Mesothelial cell of epicardium (in vitro differentiated cells): Measurements from ENCODE around the gene MPPED1. TPM values are rescaled to one million over a fixed set of nuclear protein-coding genes. Genes with fewer than 3 reads are reported as not detected.

Experiments used
- DNase-seq, 2 experiments: peaks; one replicate each; pipeline ENCODE4 v3.0.0; 2021; ENCODE audit warnings: low spot score in 2 of 2; ENCODE audit not compliant: unreplicated experiment in 2 of 2
- H3K27ac Mint-ChIP-seq: 2 replicates; pipeline ENCODE4 v1.8.0; 2021; ENCODE audit warnings: mixed read lengths
- H3K27me3 Mint-ChIP-seq: 2 replicates; pipeline ENCODE4 v1.8.0; 2021; ENCODE audit warnings: low read depth, mixed read lengths
- H3K36me3 Mint-ChIP-seq: 2 replicates; pipeline ENCODE4 v1.8.0; 2021; ENCODE audit warnings: mixed read lengths
- H3K4me1 Mint-ChIP-seq: 2 replicates; pipeline ENCODE4 v1.8.0; 2021; ENCODE audit warnings: mixed read lengths
- H3K4me3 Mint-ChIP-seq: 2 replicates; pipeline ENCODE4 v1.8.0; 2021; ENCODE audit warnings: mild to moderate bottlenecking, moderate library complexity, mixed read lengths
- H3K9me3 Mint-ChIP-seq: 2 replicates; pipeline ENCODE4 v1.8.0; 2021; ENCODE audit warnings: mixed read lengths
- total RNA-seq: library from RNA; stranded (reverse); gene quantifications from 3 replicates; pipeline ENCODE4 v1.2.1, GENCODE V29; 2021
- TF ChIP-seq, protein P1 (sequence below): fragments of 200-600 bp; sonication (generic); IDR thresholded peaks from one replicate; pipeline ENCODE4 v1.5.0; 2021; ENCODE audit warnings: antibody characterized with exemption; ENCODE audit not compliant: unreplicated experiment

MPPED1 gene
- total RNA-seq, 1 donor from 2014 or later: 0.76 TPM

GRCh38 chr22:43501878-43502277, 90.1 kb downstream of the MPPED1 start:
- Mint-ChIP-seq H3K27ac (no peak overlapping the region), H3K4me3 (no peak overlapping the region), H3K27me3 (peaks cover 2% of the 10 kb centered on the region), H3K4me1 (no peaks in the 10 kb centered on the region), H3K9me3 (peaks cover 5% of the 10 kb centered on the region), H3K36me3 (no peaks in the 10 kb centered on the region)
- TF ChIP-seq, protein P1, sequence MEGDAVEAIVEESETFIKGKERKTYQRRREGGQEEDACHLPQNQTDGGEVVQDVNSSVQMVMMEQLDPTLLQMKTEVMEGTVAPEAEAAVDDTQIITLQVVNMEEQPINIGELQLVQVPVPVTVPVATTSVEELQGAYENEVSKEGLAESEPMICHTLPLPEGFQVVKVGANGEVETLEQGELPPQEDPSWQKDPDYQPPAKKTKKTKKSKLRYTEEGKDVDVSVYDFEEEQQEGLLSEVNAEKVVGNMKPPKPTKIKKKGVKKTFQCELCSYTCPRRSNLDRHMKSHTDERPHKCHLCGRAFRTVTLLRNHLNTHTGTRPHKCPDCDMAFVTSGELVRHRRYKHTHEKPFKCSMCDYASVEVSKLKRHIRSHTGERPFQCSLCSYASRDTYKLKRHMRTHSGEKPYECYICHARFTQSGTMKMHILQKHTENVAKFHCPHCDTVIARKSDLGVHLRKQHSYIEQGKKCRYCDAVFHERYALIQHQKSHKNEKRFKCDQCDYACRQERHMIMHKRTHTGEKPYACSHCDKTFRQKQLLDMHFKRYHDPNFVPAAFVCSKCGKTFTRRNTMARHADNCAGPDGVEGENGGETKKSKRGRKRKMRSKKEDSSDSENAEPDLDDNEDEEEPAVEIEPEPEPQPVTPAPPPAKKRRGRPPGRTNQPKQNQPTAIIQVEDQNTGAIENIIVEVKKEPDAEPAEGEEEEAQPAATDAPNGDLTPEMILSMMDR: no peak
- no peak for DNase-seq

GRCh38 chr22:43502306-43502874, 90.6 kb downstream of the MPPED1 start:
- TF ChIP-seq, protein P1: no peak
- Mint-ChIP-seq H3K27me3 (peaks cover 2% of the 10 kb centered on the region), H3K27ac (no peak overlapping the region), H3K9me3 (peaks cover 2% of the 10 kb centered on the region), H3K4me1 (no peaks in the 10 kb centered on the region), H3K36me3 (no peaks in the 10 kb centered on the region), H3K4me3 (no peak overlapping the region)
- no peak for DNase-seq

DNA sequence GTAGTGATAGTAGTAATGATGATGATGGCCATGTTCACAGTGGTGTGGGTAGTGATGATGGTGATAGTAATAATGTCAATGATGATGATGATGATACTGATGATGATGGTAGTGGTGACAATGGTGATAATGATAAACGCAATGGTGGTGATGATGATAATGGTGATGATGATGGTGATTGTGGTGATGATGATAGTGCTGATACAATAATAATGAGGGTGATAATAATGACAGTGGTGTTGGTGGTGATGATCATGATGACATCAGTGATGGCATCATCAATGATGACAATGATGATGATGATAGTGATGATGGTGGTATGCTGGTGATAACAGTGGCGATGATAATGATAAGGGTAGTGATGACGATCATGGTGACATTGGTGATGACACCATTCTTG, 92.3 kb downstream of the MPPED1 start:
- no peak for DNase-seq
- TF ChIP-seq, protein P1: no peak
- Mint-ChIP-seq H3K27me3 (peaks cover 2% of the 10 kb centered on the region), H3K4me3 (no peak overlapping the region), H3K36me3 (no peaks in the 10 kb centered on the region), H3K4me1 (no peaks in the 10 kb centered on the region), H3K9me3 (no peaks in the 10 kb centered on the region), H3K27ac (no peak overlapping the region)

- H3K4me3 Mint-ChIP-seq: no peak overlapping the region
- TF ChIP-seq, protein P1: no peak
These were observed 93.0 kb downstream of the MPPED1 start for GRCh38 chr22:43504666-43505261.

DNA sequence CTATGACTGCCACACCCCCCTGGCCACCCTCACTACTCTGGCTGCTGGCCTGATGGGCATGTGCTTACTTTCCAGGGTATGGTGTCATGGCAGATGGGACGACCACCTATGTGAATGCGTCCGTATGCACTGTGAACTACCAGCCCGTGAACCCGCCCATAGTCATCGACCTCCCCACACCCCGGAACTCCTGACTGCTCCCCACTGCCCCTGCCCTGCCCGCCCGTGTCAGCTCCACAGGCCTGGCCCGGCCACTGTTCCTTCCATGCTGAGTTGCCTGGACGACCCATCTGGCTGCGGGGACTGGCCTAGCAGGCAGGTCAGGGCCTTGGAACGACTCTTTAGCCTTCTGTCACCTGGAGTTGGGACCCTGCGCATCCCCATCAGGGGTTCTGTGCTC, 93.6 kb downstream of the MPPED1 start:
- Mint-ChIP-seq H3K4me1 (no peaks in the 10 kb centered on the region), H3K27me3 (peaks cover 2% of the 10 kb centered on the region), H3K9me3 (no peaks in the 10 kb centered on the region), H3K36me3 (no peaks in the 10 kb centered on the region), H3K4me3 (no peak overlapping the region), H3K27ac (no peak overlapping the region)
- TF ChIP-seq, protein P1: no peak
- DNase-seq: no peak

More at GRCh38 chr22:43504666-43505261, 93.0 kb downstream of the MPPED1 start:
- Mint-ChIP-seq H3K36me3 (no peaks in the 10 kb centered on the region), H3K4me1 (no peaks in the 10 kb centered on the region), H3K27me3 (peaks cover 2% of the 10 kb centered on the region), H3K27ac (no peak overlapping the region), H3K9me3 (no peaks in the 10 kb centered on the region)
- DNase-seq: no peak
